H1 (cell line): ENCODE results near the gene VPS11. TPM values are rescaled to one million over a fixed set of nuclear protein-coding genes. Genes with fewer than 3 reads are reported as not detected.

Experiments
- CEBPB ChIP-seq: IDR thresholded peaks from 2 replicates; pipeline ENCODE4 v1.6.1; 2012; ENCODE audit warnings: low read depth, low read length
- HDAC6 ChIP-seq: IDR thresholded peaks from one replicate; pipeline ENCODE4 v1.7.1; 2012; ENCODE audit warnings: low read depth, mild to moderate bottlenecking, inconsistent platforms, low read length, moderate library complexity
- polyA plus RNA-seq, 7 experiments: library from polyadenylated mRNA; depleted of rRNA in 3 of 7; stranded (reverse) in 5 of 7; unstranded in 2 of 7; fragments of >200 nt in 5 of 7; fragments of 200-250 nt in 2 of 7; gene quantifications; 1 replicate in 5 of 7; 2 replicates in 1 of 7; 4 replicates in 1 of 7; pipeline versions ENCODE4 v1.2.1 to v1.2.3, GENCODE V29; 2011 to 2013; ENCODE audit warnings: missing spikeins in 2 of 7, mixed read lengths in 2 of 7
- total RNA-seq: library from RNA; stranded (reverse); fragmentation: NEBNext Ultra II Directional; extraction: Animal tissue kit (Norgen Biotek cat#: 25700); gene quantifications from 2 replicates; pipeline ENCODE4 v1.2.1, GENCODE V29; 2021

Gene VPS11
- total and polyA plus RNA-seq, 2 of the 8 experiments (the other 6 are each of a cell fraction or from before 2014, with no cell fraction given), result 13.1 to 15.5 TPM

GRCh38 chr11:119026970-119027369 is 40.6 kb upstream of the VPS11 start (continued):
- TF ChIP-seq HDAC6 (no peak), CEBPB (no peak)
- TF ChIP-seq, all 59 proteins: peak for 0
